ENCODE results near the gene ORC5.

DNA sequence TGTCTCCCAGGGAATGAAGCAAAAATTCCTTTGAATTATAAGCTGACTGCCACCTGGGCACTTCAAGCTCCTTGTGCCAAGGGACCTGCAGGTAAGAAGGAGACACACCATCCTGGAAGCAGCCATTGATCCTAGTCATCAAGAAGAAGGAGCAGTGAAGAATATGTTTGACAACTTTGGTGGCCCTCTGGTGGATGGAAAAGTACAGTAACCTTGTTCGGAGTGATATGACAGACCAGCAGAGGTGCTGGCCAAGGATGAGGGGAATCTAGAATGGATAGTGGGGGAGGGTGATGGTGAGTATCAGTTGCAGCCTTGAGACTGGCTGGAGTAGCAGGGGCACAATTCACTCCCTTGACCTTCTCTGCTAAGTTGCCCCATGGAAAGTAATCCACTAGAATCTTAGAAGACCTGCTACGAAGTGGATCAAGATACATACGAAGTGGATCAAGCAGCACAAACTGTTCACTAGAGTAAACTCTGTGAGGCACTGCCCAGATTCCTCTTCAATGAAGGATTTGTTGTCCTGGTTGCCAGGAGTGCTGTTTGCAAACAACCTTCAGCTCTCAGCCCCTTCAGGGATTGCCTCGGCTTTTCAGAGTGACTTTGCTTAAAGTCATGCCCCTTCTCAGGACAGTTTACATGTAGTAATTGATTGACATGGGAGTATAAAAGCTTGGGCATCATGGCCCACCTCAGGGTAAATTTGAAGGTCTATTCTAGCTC, 44.8 kb upstream of the ORC5 start:
- TF ChIP-seq, protein P1, sequence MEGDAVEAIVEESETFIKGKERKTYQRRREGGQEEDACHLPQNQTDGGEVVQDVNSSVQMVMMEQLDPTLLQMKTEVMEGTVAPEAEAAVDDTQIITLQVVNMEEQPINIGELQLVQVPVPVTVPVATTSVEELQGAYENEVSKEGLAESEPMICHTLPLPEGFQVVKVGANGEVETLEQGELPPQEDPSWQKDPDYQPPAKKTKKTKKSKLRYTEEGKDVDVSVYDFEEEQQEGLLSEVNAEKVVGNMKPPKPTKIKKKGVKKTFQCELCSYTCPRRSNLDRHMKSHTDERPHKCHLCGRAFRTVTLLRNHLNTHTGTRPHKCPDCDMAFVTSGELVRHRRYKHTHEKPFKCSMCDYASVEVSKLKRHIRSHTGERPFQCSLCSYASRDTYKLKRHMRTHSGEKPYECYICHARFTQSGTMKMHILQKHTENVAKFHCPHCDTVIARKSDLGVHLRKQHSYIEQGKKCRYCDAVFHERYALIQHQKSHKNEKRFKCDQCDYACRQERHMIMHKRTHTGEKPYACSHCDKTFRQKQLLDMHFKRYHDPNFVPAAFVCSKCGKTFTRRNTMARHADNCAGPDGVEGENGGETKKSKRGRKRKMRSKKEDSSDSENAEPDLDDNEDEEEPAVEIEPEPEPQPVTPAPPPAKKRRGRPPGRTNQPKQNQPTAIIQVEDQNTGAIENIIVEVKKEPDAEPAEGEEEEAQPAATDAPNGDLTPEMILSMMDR (IDR thresholded peaks at IDR 0.05) = no peak
- no peak for TF ChIP-seq EP300 (IDR thresholded peaks at IDR 0.05)
